Coronary artery (tissue), 2 donors: Measurements from ENCODE around the gene TRPV3.
"Not testable (repeated sequence)": the region's sequence is repeated elsewhere in the genome, so short reads cannot be mapped to it uniquely, and the experiment has no call there.

Source experiments
- DNase-seq: peaks from one replicate; pipeline ENCODE4 v3.0.0-alpha.2; 2017; ENCODE audit warnings: low spot score
- H3K27ac ChIP-seq, 2 donors: fragments of 200-600 bp; sonication (generic); one replicate each; pipeline ENCODE4 v1.5.1; 2016 to 2019
- H3K4me3 ChIP-seq: fragments of 200-600 bp; sonication (generic); 2 replicates; pipeline ENCODE4 v1.5.1; 2016; ENCODE audit warnings: mild to moderate bottlenecking, moderate library complexity
- TF ChIP-seq, protein P1 (sequence below): fragments of 200-600 bp; sonication (generic); IDR thresholded peaks from one replicate; pipeline ENCODE4 v1.5.1; 2019; ENCODE audit warnings: antibody characterized with exemption

Gene TRPV3

DNA sequence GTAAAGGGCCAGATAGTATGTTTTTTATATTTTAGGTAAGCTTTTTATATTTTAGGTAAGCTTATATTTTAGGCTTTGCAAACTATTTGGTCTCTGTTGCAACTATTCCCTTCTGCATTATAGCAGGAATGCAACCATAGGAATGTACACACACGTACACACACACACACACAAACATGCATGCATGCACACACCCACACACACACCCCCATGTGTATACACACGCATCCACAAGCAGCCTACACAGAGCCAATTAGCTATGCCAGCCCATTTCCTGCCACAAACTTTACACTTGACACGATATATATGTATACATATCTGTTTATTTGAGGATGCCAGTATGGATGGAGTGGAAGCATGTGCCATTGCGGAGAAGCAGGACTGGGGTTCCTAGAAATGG lies 7.5 kb upstream of the TRPV3 start:
- Histone ChIP-seq H3K4me3 (no peak overlapping the region), H3K27ac (no peak overlapping the region)
- TF ChIP-seq, protein P1, sequence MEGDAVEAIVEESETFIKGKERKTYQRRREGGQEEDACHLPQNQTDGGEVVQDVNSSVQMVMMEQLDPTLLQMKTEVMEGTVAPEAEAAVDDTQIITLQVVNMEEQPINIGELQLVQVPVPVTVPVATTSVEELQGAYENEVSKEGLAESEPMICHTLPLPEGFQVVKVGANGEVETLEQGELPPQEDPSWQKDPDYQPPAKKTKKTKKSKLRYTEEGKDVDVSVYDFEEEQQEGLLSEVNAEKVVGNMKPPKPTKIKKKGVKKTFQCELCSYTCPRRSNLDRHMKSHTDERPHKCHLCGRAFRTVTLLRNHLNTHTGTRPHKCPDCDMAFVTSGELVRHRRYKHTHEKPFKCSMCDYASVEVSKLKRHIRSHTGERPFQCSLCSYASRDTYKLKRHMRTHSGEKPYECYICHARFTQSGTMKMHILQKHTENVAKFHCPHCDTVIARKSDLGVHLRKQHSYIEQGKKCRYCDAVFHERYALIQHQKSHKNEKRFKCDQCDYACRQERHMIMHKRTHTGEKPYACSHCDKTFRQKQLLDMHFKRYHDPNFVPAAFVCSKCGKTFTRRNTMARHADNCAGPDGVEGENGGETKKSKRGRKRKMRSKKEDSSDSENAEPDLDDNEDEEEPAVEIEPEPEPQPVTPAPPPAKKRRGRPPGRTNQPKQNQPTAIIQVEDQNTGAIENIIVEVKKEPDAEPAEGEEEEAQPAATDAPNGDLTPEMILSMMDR = no peak
- no peak for DNase-seq

DNA sequence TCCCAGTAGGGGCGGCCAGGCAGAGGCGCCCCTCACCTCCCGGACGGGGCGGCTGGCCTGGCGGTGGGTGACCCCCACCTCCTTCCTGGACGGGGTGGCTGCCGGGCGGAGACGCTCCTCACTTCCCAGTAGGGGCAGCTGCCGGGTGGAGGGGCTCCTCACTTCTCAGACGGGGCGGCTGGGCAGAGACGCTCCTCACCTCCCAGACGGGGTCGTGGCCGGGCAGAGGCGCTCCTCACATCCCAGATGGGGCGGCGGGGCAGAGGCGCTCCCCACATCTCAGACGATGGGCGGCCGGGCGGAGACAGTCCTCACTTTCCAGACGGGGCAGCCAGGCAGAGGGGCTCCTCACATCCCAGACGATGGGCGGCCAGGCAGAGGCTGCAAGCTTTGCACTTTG lies 6.6 kb upstream of the TRPV3 start:
- not testable (repeated sequence) for H3K4me3 ChIP-seq, DNase-seq, H3K27ac ChIP-seq

DNA sequence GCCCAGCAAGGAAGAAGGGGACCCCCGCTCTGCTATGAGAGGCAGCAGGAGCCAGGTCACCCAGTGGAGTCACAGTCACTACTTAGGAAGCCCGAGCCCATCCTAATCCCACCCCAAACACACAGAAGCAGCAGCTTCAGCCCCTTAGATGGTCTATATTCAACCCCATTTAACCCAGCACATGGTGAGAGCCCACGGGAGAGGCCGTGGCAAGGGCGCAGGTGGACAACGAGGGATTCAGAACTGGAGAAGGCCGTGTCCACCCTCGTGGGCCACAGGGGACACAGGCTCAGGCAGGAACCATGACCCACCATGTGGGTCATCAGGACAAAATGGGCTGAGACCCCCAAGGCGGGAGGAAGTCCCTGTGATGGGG lies 1.6 kb upstream of the TRPV3 start:
- DNase-seq = no peak
- Histone ChIP-seq H3K27ac (no peak overlapping the region), H3K4me3 (no peak overlapping the region)
- TF ChIP-seq, protein P1 = no peak

DNA sequence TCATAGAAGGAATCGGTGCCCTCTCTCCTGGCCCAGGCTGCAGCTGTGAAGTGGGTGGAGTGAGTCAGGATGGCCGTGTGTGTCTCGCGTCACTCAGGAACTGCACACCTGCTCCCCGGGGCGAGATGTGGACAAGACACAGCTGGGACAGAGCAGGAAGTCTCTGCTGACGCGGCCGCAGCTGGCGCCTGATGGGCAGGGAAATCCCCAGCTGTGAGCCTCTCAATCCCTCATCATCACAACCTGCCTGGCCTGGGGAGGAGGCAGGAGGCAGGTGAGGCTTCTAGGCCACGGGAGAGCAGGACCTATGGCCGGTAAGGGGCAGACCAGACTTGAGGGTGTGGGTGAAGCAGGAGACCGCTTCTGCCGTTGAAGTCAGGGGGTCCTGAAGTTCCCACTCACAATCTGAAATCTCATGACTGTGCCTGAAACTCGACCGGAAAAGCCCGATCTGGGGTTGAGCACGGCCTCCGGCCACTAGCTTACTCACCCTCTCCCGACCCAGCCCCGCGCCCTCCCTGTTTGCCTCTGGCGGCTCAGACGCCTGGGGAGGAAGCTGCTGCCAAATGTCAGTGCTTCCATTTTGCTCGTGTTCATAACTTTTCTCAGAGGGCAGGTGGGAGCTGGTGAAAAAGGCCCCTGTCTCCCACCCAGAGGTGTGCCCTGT lies 1.1 kb upstream of the TRPV3 start:
- no peak for DNase-seq
- no peak overlapping the region for H3K27ac ChIP-seq
- no peak overlapping the region for H3K4me3 ChIP-seq
- TF ChIP-seq, protein P1 = no peak

DNA sequence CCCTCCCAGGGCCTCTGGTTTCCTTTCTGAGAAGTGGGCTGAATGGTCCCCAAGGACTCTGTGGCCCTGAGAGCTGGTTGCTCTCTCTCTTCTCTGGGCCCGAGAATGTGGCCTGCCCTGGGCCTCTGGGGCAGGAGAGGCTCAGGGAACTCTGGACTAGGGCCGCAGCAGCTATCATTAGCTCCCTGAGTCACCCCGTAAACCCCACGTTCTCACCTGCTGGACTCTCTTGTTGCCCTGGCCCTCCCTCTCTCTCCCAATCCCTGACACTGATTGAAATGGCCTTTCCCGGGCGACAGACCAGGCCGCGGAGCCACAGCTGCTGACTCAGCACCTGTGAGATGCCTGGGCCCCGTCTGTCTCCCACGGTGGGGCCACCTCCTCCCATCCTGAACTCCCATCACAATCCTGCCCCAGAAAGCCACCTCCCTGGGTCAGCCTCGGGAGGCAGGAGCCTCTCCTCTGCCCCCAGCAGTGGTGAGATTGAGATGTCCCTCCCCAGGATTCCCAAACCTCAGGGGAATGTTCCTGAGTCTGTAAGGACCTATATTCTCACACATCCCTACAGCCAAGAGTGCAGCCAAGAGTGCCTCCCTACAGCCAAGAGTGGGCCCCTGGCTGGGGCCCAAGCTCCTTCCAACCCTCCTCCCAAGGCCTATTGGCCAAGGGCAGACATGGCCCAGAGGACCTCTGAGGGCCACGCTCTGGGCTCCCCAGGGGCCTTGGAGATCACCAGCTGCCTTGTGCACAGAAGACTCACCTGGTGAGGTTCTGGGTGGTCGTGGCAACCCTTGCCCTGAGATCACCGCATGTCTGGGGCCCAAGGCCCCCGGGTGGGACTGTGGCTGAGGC lies 470 bp downstream of the TRPV3 start:
- TF ChIP-seq, protein P1 = no peak
- H3K4me3 ChIP-seq = no peak overlapping the region
- H3K27ac ChIP-seq = no peak overlapping the region
- DNase-seq = no peak

DNA sequence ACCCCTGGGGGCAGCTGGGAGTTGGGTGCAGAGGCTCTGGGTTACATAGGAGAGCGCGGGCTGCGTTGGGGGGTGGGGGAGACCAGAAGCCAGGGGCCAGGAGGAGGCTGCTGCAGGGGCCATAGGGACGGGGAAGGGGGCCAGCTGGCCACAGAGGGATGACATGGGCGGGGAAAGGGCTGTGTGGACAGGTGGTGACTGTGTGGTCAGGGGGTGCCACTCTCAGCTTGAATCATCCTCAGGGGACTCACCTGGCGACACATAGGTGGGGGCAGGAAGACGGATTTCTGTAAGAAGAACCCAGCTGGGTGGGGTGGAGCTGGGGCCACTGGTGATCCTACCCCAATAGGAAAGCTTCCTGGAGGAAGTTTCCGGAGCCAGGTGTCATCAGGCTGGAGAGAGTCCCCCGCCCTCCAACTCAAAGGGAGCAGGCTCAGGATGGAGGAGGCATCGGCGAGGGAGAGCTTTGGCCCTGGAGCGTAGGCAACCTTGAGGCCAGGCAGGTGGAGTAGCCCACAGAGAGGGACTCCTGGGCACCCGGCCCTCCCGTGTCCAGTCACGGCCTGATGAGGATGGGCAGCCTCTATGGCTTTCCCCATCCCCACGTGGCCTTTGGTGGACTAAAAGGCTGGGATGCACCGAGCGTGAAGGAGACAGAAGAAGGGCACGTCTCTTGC lies 1.2 kb downstream of the TRPV3 start:
- Histone ChIP-seq H3K4me3 (no peak overlapping the region), H3K27ac (no peak overlapping the region)
- peak; percentile 49 for DNase-seq
- TF ChIP-seq, protein P1 = no peak

DNA sequence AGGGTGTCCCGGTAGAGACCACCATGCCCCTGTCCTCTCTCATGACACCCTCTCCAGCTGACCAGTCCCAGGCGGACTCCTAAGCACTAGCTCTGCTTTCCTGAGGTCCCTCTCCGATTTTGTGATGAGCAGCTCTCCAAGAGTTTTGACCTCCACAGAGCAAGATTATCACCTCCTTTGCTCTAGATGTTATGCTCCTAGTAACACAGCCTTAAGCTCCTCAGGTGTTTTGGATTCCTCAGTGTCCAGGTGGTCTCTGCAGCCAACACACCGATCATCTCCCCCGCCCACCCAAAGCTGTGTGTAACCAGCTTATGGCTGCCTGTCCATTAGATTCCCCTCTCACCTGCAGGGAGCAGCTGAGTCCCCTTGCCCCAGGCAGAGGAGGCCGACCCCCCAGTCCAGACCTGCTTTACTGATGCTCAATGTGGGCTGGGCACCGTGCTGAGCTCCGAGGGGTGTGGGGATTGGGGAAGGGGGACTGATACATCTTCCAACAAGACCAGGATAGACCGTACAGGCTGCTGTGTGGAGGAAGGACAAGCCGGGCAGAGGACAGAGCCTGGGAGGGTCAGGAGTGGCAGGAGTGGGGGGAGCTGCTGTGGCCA lies 2.3 kb downstream of the TRPV3 start:
- no peak for DNase-seq
- no peak overlapping the region for H3K4me3 ChIP-seq
- H3K27ac ChIP-seq = no peak overlapping the region
- TF ChIP-seq, protein P1 = no peak
